H1 (cell line): ENCODE data around the gene APOL4. TPM values are rescaled to one million over a fixed set of nuclear protein-coding genes. Genes with fewer than 3 reads are reported as not detected.

ENCODE experiments used
- CTCF ChIA-PET: fragments of 300-600 bp; sonication (Branson Sonifier 250); formaldehyde crosslinking; loops from one replicate; lab custom pipeline; 2021; ENCODE audit not compliant: partially characterized antibody; lab: Charles Lee
- POLR2A ChIA-PET: fragments of 300-600 bp; sonication (Branson Sonifier 250); formaldehyde crosslinking; loops from one replicate; lab custom pipeline; 2021; ENCODE audit warnings: inconsistent platforms; ENCODE audit not compliant: partially characterized antibody; lab: Charles Lee
- DNase-seq, 2 experiments: peaks; one replicate each; pipeline versions ENCODE4 v3.0.0 to v3.0.0-alpha.2; 2010 to 2022; ENCODE audit warnings: low spot score in 2 of 2, low read depth in 1 of 2, mixed read lengths in 1 of 2
- FAIRE-seq: peaks from 2 replicates; lab custom pipeline; 2011; peaks lifted over from hg19 to GRCh38; lab: Jason Lieb, UNC
- H2AFZ ChIP-seq: 2 replicates; pipeline ENCODE4 v1.8.1; 2012; ENCODE audit warnings: low read length, inconsistent platforms
- H2AK5ac ChIP-seq: 2 replicates; pipeline ENCODE4 v1.6.1; 2013; ENCODE audit warnings: low read depth, low read length
- H2BK120ac ChIP-seq: replicated peaks from 2 replicates; pipeline ENCODE3; 2013; ENCODE audit warnings: low read depth, low read length, inconsistent platforms
- H2BK12ac ChIP-seq: 2 replicates; pipeline ENCODE4 v1.6.1; 2013; ENCODE audit warnings: low read depth, low read length
- H2BK15ac ChIP-seq: 2 replicates; pipeline ENCODE4 v1.6.1; 2013; ENCODE audit warnings: low read length
- H2BK20ac ChIP-seq: 2 replicates; pipeline ENCODE4 v1.6.1; 2013; ENCODE audit warnings: low read length
- H2BK5ac ChIP-seq: 2 replicates; pipeline ENCODE4 v1.6.1; 2013; ENCODE audit warnings: low read depth, low read length
- H3K14ac ChIP-seq: 2 replicates; pipeline ENCODE4 v1.6.1; 2013; ENCODE audit warnings: inconsistent platforms; ENCODE audit not compliant: insufficient read length
- H3K18ac ChIP-seq: 2 replicates; pipeline ENCODE4 v1.6.1; 2013; ENCODE audit warnings: low read length; ENCODE audit errors: extremely low read depth
- H3K23ac ChIP-seq: 2 replicates; pipeline ENCODE4 v1.6.1; 2013; ENCODE audit warnings: inconsistent platforms; ENCODE audit not compliant: insufficient read length
- H3K23me2 ChIP-seq: 2 replicates; pipeline ENCODE4 v1.6.1; 2013; ENCODE audit warnings: low read depth, low read length
- H3K27ac ChIP-seq: 2 replicates; pipeline ENCODE4 v1.6.1; 2011; ENCODE audit warnings: low read depth, low read length, inconsistent platforms
- H3K27me3 ChIP-seq, 4 experiments: replicated peaks in 1 of 4; 1 replicate in 1 of 4; 2 replicates in 3 of 4; pipeline versions ENCODE4 v1.6.1 to v1.8.1; 2011 to 2013; ENCODE audit warnings: low read length in 3 of 4, mild to moderate bottlenecking in 3 of 4, inconsistent platforms in 2 of 4, mixed read lengths in 2 of 4, moderate library complexity in 1 of 4; ENCODE audit not compliant: control insufficient read depth in 3 of 4, insufficient read depth in 3 of 4; ENCODE audit errors: extremely low read depth in 1 of 4
- H3K36me3 ChIP-seq, 4 experiments: 2 replicates each; pipeline versions ENCODE4 v1.6.1 to v1.8.1; 2011 to 2013; ENCODE audit warnings: mild to moderate bottlenecking in 4 of 4, low read length in 3 of 4, moderate library complexity in 2 of 4, control low read depth in 1 of 4, inconsistent platforms in 1 of 4; ENCODE audit not compliant: insufficient read depth in 4 of 4, control insufficient read depth in 2 of 4
- H3K4ac ChIP-seq: replicated peaks from 2 replicates; pipeline ENCODE3; 2013; ENCODE audit warnings: low read length, low read depth, mixed read lengths, inconsistent platforms; ENCODE audit not compliant: insufficient read length
- H3K4me1 ChIP-seq, 4 experiments: replicated peaks in 1 of 4; 1 replicate in 1 of 4; 2 replicates in 3 of 4; pipeline versions ENCODE4 v1.6.1 to v1.8.1; 2011 to 2013; ENCODE audit warnings: low read length in 3 of 4, inconsistent platforms in 2 of 4, mixed read lengths in 1 of 4; ENCODE audit not compliant: insufficient read depth in 4 of 4, control insufficient read depth in 3 of 4
- H3K4me2 ChIP-seq, 2 experiments: 2 replicates each; pipeline versions ENCODE4 v1.6.1 to v1.8.1; 2011 to 2013; ENCODE audit warnings: low read depth in 2 of 2, low read length in 2 of 2, control low read depth in 1 of 2, inconsistent platforms in 1 of 2, mild to moderate bottlenecking in 1 of 2; ENCODE audit not compliant: insufficient read depth in 1 of 2
- H3K4me3 ChIP-seq, 4 experiments: fragments of 200-600, 300-600 bp in 1 of 4; sonication (generic), shearing (Covaris generic), sonication (Bioruptor Twin) in 1 of 4; 2 replicates each; pipeline versions ENCODE4 v1.5.1 to v1.8.1; 2011 to 2016; ENCODE audit warnings: low read length in 4 of 4, low read depth in 3 of 4, control low read depth in 2 of 4, inconsistent platforms in 2 of 4, mild to moderate bottlenecking in 2 of 4, mixed read lengths in 1 of 4, moderate library complexity in 1 of 4; ENCODE audit not compliant: insufficient read depth in 2 of 4; ENCODE audit errors: extremely low read depth in 1 of 4
- H3K56ac ChIP-seq: replicated peaks from 2 replicates; pipeline ENCODE3; 2013; ENCODE audit warnings: low read depth, mild to moderate bottlenecking, mixed read lengths, low read length, inconsistent platforms; ENCODE audit not compliant: insufficient read length
- H3K79me1 ChIP-seq: 2 replicates; pipeline ENCODE4 v1.6.1; 2013; ENCODE audit warnings: low read depth, low read length, control low read depth
- H3K79me2 ChIP-seq, 2 experiments: 2 replicates each; pipeline versions ENCODE4 v1.6.1 to v1.8.1; 2012 to 2013; ENCODE audit warnings: low read length in 2 of 2, mild to moderate bottlenecking in 2 of 2, inconsistent platforms in 1 of 2; ENCODE audit not compliant: insufficient read depth in 2 of 2, control insufficient read depth in 1 of 2
- H3K9ac ChIP-seq, 4 experiments: replicated peaks in 1 of 4; 1 replicate in 1 of 4; 2 replicates in 3 of 4; pipeline versions ENCODE4 v1.6.1 to v1.8.1; 2011 to 2013; ENCODE audit warnings: low read depth in 3 of 4, low read length in 3 of 4, control low read depth in 2 of 4, mild to moderate bottlenecking in 2 of 4, moderate library complexity in 2 of 4, inconsistent platforms in 1 of 4; ENCODE audit errors: extremely low read depth in 1 of 4
- H3K9me3 ChIP-seq, 2 experiments: 2 replicates each; pipeline versions ENCODE4 v1.6.1 to v1.8.1; 2012 to 2013; ENCODE audit warnings: mild to moderate bottlenecking in 2 of 2, moderate library complexity in 2 of 2, control low read depth in 1 of 2, inconsistent platforms in 1 of 2, low read depth in 1 of 2, low read length in 1 of 2, mixed read lengths in 1 of 2; ENCODE audit not compliant: insufficient read depth in 2 of 2
- H4K20me1 ChIP-seq, 2 experiments: replicated peaks in 1 of 2; 2 replicates each; pipeline versions ENCODE3 to v1.8.1; 2011 to 2013; ENCODE audit warnings: inconsistent platforms in 2 of 2, low read length in 2 of 2, mild to moderate bottlenecking in 1 of 2; ENCODE audit not compliant: insufficient read depth in 2 of 2, control insufficient read depth in 1 of 2
- H4K5ac ChIP-seq: 2 replicates; pipeline ENCODE4 v1.6.1; 2013; ENCODE audit warnings: low read length, low read depth, mixed read lengths, inconsistent platforms; ENCODE audit not compliant: insufficient read length
- H4K8ac ChIP-seq: 2 replicates; pipeline ENCODE4 v1.8.0; 2013; ENCODE audit warnings: mild to moderate bottlenecking, moderate library complexity, low read length, inconsistent platforms; ENCODE audit not compliant: insufficient read depth; ENCODE audit errors: extremely low read depth
- H4K91ac ChIP-seq: replicated peaks from 2 replicates; pipeline ENCODE3; 2013; ENCODE audit warnings: low read length, mixed read lengths, inconsistent platforms; ENCODE audit not compliant: insufficient read length
- WGBS, 2 experiments: shearing (Covaris generic) in 1 of 2; methylation state at CpG; one replicate each; pipeline versions ENCODE4 v1.1.6 to v1.1.7; 2013 to 2015; ENCODE audit warnings: low lambda C conversion rate in 2 of 2, mixed read lengths in 2 of 2, inconsistent platforms in 1 of 2, low coverage in 1 of 2, missing lambda C conversion rate in 1 of 2; ENCODE audit not compliant: insufficient replicate concordance in 2 of 2, insufficient coverage in 1 of 2, insufficient read length in 1 of 2; ENCODE audit errors: extremely low coverage in 1 of 2, missing lambda C conversion rate in 1 of 2; 5-methylcytosine and 5-hydroxymethylcytosine counted together
- polyA plus RNA-seq, 7 experiments: library from polyadenylated mRNA; depleted of rRNA in 3 of 7; stranded (reverse) in 5 of 7; unstranded in 2 of 7; fragments of >200 nt in 5 of 7; fragments of 200-250 nt in 2 of 7; gene quantifications; 1 replicate in 5 of 7; 2 replicates in 1 of 7; 4 replicates in 1 of 7; pipeline versions ENCODE4 v1.2.1 to v1.2.3, GENCODE V29; 2011 to 2013; ENCODE audit warnings: missing spikeins in 2 of 7, mixed read lengths in 2 of 7
- total RNA-seq: library from RNA; stranded (reverse); fragmentation: NEBNext Ultra II Directional; extraction: Animal tissue kit (Norgen Biotek cat#: 25700); gene quantifications from 2 replicates; pipeline ENCODE4 v1.2.1, GENCODE V29; 2021
- TF ChIP-seq, protein P1 (sequence below): IDR thresholded peaks from 2 replicates; pipeline ENCODE4 v1.6.1; 2011; ENCODE audit warnings: low read length, improper control_type of control experiment
- TF ChIP-seq, protein P2 (sequence below), 3 experiments: IDR thresholded peaks; 1 replicate in 2 of 3; 2 replicates in 1 of 3; pipeline versions ENCODE4 v1.5.1 to v1.6.1; 2011; ENCODE audit warnings: low read length in 3 of 3, mild to moderate bottlenecking in 3 of 3, inconsistent platforms in 2 of 3, low read depth in 1 of 3, moderate library complexity in 1 of 3; ENCODE audit not compliant: insufficient read depth in 1 of 3; ENCODE audit errors: control extremely low read depth in 1 of 3

Gene APOL4
- total and polyA plus RNA-seq, 2 of the 8 experiments (the other 6 are each of a cell fraction or from before 2014, with no cell fraction given), result 0.02 TPM; not detected in 1

DNA sequence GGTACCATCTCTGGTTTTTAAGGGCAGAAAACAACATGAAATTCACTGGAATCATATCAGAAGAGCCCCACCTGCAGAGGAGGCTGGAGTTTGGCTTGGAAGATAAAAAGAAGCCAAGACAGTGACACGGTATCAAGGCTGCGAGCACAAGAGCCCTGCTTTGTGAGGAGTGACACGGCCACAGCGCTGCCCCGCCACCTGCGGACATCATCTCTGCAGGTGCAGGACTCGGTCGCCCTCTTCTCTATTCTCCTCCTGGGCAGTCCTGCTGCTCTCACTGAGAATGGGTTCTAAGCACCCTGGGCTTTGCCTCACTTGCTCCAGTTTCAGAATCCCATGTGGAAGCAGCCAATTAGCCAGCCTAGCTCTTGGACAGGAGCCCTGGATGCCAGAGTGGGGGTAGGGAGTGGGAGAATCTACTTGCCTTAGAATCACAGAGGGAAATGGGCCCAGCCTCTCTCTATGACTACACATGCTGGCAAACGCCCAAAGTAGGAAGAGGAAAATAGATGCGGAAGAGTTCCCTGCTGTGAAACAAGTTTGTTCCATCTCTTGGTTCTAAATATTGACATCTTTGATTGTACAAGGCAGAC, 17.1 kb downstream of the APOL4 start:
- FAIRE-seq, result no peak
- Histone ChIP-seq H2BK120ac (no peak overlapping the region), H2AFZ (0 out of 2 replicates have a peak overlapping the region, but pooled peaks have one; percentile 27), H4K5ac (no peak overlapping the region), H3K4me2 (no peak overlapping the region), H2BK20ac (no peak overlapping the region), H4K20me1 (no peaks in the 10 kb centered on the region), H3K4ac (no peak overlapping the region), H2AK5ac (no peak overlapping the region), H2BK12ac (peak overlapping the region; percentile 33; the same call in 1 of the 2 replicates), H3K23me2 (no peaks in the 10 kb centered on the region), H3K79me1 (no peaks in the 10 kb centered on the region), H3K27me3 (no peaks in the 10 kb centered on the region; a peak in 1 of 7 replicates), H3K79me2 (no peaks in the 10 kb centered on the region), H3K14ac (no peak overlapping the region), H3K36me3 (no peaks in the 10 kb centered on the region), H3K9me3 (no peaks in the 10 kb centered on the region), H3K18ac (no peak overlapping the region), H3K23ac (no peak overlapping the region), H3K56ac (no peak overlapping the region), H3K27ac (no peak overlapping the region), H2BK15ac (no peak overlapping the region), H3K4me1 (peaks cover 0 to 2% (median under 1%) of the 10 kb centered on the region in 4 experiments; a peak in 3 of 7 replicates), H4K8ac (no peak overlapping the region), H3K9ac (no peak overlapping the region), H4K91ac (no peak overlapping the region), H3K4me3 (no peak overlapping the region), H2BK5ac (no peak overlapping the region)
- CTCF ChIA-PET, result interaction anchor here (1.0 to 2.7 kb wide), 4 partner anchors 10 to 28 kb away, joined by 3 to 14 read pairs (median 6); no protein-coding TSS in a partner anchor
- TF ChIP-seq, protein P1, sequence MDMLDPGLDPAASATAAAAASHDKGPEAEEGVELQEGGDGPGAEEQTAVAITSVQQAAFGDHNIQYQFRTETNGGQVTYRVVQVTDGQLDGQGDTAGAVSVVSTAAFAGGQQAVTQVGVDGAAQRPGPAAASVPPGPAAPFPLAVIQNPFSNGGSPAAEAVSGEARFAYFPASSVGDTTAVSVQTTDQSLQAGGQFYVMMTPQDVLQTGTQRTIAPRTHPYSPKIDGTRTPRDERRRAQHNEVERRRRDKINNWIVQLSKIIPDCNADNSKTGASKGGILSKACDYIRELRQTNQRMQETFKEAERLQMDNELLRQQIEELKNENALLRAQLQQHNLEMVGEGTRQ, result no peak
- TF ChIP-seq, protein P2, sequence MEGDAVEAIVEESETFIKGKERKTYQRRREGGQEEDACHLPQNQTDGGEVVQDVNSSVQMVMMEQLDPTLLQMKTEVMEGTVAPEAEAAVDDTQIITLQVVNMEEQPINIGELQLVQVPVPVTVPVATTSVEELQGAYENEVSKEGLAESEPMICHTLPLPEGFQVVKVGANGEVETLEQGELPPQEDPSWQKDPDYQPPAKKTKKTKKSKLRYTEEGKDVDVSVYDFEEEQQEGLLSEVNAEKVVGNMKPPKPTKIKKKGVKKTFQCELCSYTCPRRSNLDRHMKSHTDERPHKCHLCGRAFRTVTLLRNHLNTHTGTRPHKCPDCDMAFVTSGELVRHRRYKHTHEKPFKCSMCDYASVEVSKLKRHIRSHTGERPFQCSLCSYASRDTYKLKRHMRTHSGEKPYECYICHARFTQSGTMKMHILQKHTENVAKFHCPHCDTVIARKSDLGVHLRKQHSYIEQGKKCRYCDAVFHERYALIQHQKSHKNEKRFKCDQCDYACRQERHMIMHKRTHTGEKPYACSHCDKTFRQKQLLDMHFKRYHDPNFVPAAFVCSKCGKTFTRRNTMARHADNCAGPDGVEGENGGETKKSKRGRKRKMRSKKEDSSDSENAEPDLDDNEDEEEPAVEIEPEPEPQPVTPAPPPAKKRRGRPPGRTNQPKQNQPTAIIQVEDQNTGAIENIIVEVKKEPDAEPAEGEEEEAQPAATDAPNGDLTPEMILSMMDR (IDR thresholded peaks at IDR 0.05; ENCODE audit: control extremely low read depth in 1 of 3, insufficient read depth in 1 of 3, low read depth in 1 of 3, low read length in 3 of 3), result no peak
- POLR2A ChIA-PET, result interaction anchor here (1.4 kb wide), 1 partner anchor 75 kb away, joined by 3 read pairs; no protein-coding TSS in a partner anchor
- no peak for DNase-seq
- 83% methylated on average over 10 of the region's 10 CpGs; no CpG with 5 or more reads in 1 of the 2 experiments for WGBS, 2 experiments
